ENCODE measurements around the gene ZNF236. TPM values are rescaled to one million over a fixed set of nuclear protein-coding genes. Genes with fewer than 3 reads are reported as not detected.

Gene ZNF236
- polyA plus RNA-seq, 1 donor from 2014 or later, result 7.7 TPM

- TF ChIP-seq, protein P1, sequence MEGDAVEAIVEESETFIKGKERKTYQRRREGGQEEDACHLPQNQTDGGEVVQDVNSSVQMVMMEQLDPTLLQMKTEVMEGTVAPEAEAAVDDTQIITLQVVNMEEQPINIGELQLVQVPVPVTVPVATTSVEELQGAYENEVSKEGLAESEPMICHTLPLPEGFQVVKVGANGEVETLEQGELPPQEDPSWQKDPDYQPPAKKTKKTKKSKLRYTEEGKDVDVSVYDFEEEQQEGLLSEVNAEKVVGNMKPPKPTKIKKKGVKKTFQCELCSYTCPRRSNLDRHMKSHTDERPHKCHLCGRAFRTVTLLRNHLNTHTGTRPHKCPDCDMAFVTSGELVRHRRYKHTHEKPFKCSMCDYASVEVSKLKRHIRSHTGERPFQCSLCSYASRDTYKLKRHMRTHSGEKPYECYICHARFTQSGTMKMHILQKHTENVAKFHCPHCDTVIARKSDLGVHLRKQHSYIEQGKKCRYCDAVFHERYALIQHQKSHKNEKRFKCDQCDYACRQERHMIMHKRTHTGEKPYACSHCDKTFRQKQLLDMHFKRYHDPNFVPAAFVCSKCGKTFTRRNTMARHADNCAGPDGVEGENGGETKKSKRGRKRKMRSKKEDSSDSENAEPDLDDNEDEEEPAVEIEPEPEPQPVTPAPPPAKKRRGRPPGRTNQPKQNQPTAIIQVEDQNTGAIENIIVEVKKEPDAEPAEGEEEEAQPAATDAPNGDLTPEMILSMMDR (IDR thresholded peaks at IDR 0.05; ENCODE audit: poor library complexity, severe bottlenecking), result no peak
- no peak for TF ChIP-seq SMC3 (conservative IDR thresholded peaks at IDR 0.05; ENCODE audit: poor library complexity)
- no peak for TF ChIP-seq TAF1 (IDR thresholded peaks at IDR 0.05; ENCODE audit: low read depth)
- no peak for TF ChIP-seq EP300 (conservative IDR thresholded peaks at IDR 0.05; ENCODE audit: poor library complexity, severe bottlenecking)
- no peak for TF ChIP-seq EZH2 (IDR thresholded peaks at IDR 0.05; ENCODE audit: borderline replicate concordance, insufficient read depth, low read length, poor library complexity, severe bottlenecking)
- no peak for TF ChIP-seq POLR2AphosphoS5 (IDR thresholded peaks at IDR 0.05)
- TF ChIP-seq, protein P2, sequence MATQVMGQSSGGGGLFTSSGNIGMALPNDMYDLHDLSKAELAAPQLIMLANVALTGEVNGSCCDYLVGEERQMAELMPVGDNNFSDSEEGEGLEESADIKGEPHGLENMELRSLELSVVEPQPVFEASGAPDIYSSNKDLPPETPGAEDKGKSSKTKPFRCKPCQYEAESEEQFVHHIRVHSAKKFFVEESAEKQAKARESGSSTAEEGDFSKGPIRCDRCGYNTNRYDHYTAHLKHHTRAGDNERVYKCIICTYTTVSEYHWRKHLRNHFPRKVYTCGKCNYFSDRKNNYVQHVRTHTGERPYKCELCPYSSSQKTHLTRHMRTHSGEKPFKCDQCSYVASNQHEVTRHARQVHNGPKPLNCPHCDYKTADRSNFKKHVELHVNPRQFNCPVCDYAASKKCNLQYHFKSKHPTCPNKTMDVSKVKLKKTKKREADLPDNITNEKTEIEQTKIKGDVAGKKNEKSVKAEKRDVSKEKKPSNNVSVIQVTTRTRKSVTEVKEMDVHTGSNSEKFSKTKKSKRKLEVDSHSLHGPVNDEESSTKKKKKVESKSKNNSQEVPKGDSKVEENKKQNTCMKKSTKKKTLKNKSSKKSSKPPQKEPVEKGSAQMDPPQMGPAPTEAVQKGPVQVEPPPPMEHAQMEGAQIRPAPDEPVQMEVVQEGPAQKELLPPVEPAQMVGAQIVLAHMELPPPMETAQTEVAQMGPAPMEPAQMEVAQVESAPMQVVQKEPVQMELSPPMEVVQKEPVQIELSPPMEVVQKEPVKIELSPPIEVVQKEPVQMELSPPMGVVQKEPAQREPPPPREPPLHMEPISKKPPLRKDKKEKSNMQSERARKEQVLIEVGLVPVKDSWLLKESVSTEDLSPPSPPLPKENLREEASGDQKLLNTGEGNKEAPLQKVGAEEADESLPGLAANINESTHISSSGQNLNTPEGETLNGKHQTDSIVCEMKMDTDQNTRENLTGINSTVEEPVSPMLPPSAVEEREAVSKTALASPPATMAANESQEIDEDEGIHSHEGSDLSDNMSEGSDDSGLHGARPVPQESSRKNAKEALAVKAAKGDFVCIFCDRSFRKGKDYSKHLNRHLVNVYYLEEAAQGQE (IDR thresholded peaks at IDR 0.05; ENCODE audit: borderline replicate concordance), result no peak
- TF ChIP-seq MXI1 (conservative IDR thresholded peaks at IDR 0.05; ENCODE audit: poor library complexity, severe bottlenecking), result no peak
- no peak for TF ChIP-seq RAD21 (conservative IDR thresholded peaks at IDR 0.05)
- Histone ChIP-seq H3K9me3 (ENCODE audit: low read length) (no peaks in the 10 kb centered on the region), H3K4me3 (ENCODE audit: low read length) (no peak overlapping the region), H3K36me3 (ENCODE audit: insufficient read depth, low read length) (peaks cover 7% of the 10 kb centered on the region), H4K20me1 (ENCODE audit: insufficient read depth) (no peaks in the 10 kb centered on the region), H3K27ac (ENCODE audit: low read length) (no peak overlapping the region), H3F3A (ENCODE audit: insufficient read depth, low read length, poor library complexity, severe bottlenecking) (no peaks in the 10 kb centered on the region), H3K79me2 (replicated peaks; ENCODE audit: insufficient read depth, low read length) (no peaks in the 10 kb centered on the region), H2AFZ (ENCODE audit: low read depth, low read length) (no peak overlapping the region), H3K27me3 (ENCODE audit: insufficient read depth, low read depth, low read length) (no peaks in the 10 kb centered on the region), H3K9ac (ENCODE audit: low read length) (no peak overlapping the region), H3K9me2 (ENCODE audit: insufficient read depth, low read length) (no peaks in the 10 kb centered on the region), H3K4me2 (ENCODE audit: low read length) (no peak overlapping the region)
Measured at GRCh38 chr18:76920974-76921373, 98.6 kb downstream of the ZNF236 start.

- no peaks in the 10 kb centered on the region for H4K20me1 ChIP-seq (ENCODE audit: insufficient read depth)
- TF ChIP-seq POLR2AphosphoS5 (IDR thresholded peaks at IDR 0.05) (no peak), RAD21 (conservative IDR thresholded peaks at IDR 0.05) (peak; percentile 86), TAF1 (IDR thresholded peaks at IDR 0.05; ENCODE audit: low read depth) (no peak), SMC3 (conservative IDR thresholded peaks at IDR 0.05; ENCODE audit: poor library complexity) (peak; percentile 92)
- TF ChIP-seq, protein P1 (IDR thresholded peaks at IDR 0.05; ENCODE audit: poor library complexity, severe bottlenecking), result peak; percentile 82
- H2AFZ ChIP-seq (ENCODE audit: low read depth, low read length), result no peak overlapping the region
- H3K4me3 ChIP-seq (ENCODE audit: low read length), result no peak overlapping the region
- H3K9me3 ChIP-seq (ENCODE audit: low read length), result no peaks in the 10 kb centered on the region
- no peak overlapping the region for H3K27ac ChIP-seq (ENCODE audit: low read length)
- no peaks in the 10 kb centered on the region for H3K9me2 ChIP-seq (ENCODE audit: insufficient read depth, low read length)
- no peaks in the 10 kb centered on the region for H3F3A ChIP-seq (ENCODE audit: insufficient read depth, low read length, poor library complexity, severe bottlenecking)
- H3K9ac ChIP-seq (ENCODE audit: low read length), result no peak overlapping the region
- no peaks in the 10 kb centered on the region for H3K27me3 ChIP-seq (ENCODE audit: insufficient read depth, low read depth, low read length)
- no peak overlapping the region for H3K4me2 ChIP-seq (ENCODE audit: low read length)
- H3K36me3 ChIP-seq (ENCODE audit: insufficient read depth, low read length), result peaks cover 10% of the 10 kb centered on the region
- H3K79me2 ChIP-seq (replicated peaks; ENCODE audit: insufficient read depth, low read length), result no peaks in the 10 kb centered on the region
Measured at GRCh38 chr18:76922107-76922506, 99.8 kb downstream of the ZNF236 start.

Data from neural cell (in vitro differentiated cells).